OCI-LY1 (cell line): Measurements from ENCODE around the gene ADGRV1.

Experiments used
- H2AFZ ChIP-seq: fragments of 200-600 bp; sonication (generic), shearing (Covaris generic); 2 replicates; pipeline ENCODE4 v1.6.0; 2014; ENCODE audit warnings: antibody characterized with exemption, mild to moderate bottlenecking, low read length
- H3F3A ChIP-seq: fragments of 200-600 bp; sonication (generic), shearing (Covaris generic); 2 replicates; pipeline ENCODE4 v1.6.0; 2014; ENCODE audit warnings: mild to moderate bottlenecking, antibody characterized with exemption, low read length, moderate library complexity; ENCODE audit not compliant: insufficient read depth
- H3K27ac ChIP-seq: fragments of 200-600 bp; sonication (generic); 2 replicates; pipeline ENCODE4 v1.5.1; 2014; ENCODE audit warnings: low read length, mixed run types, mild to moderate bottlenecking, low read depth; ENCODE audit not compliant: poor library complexity, severe bottlenecking
- H3K27me3 ChIP-seq: fragments of 200-600 bp; sonication (generic); 2 replicates; pipeline ENCODE4 v1.6.0; 2014; ENCODE audit warnings: antibody characterized with exemption, mild to moderate bottlenecking, low read length, moderate library complexity; ENCODE audit not compliant: insufficient read depth
- H3K36me3 ChIP-seq: fragments of 200-600 bp; sonication (generic); 2 replicates; pipeline ENCODE4 v1.6.1; 2014; ENCODE audit warnings: mild to moderate bottlenecking, antibody characterized with exemption, low read length, moderate library complexity, mixed read lengths; ENCODE audit not compliant: insufficient read depth
- H3K4me1 ChIP-seq: fragments of 200-600 bp; sonication (generic); 2 replicates; pipeline ENCODE4 v1.5.1; 2014; ENCODE audit warnings: mild to moderate bottlenecking, low read length, moderate library complexity; ENCODE audit not compliant: insufficient read depth, severe bottlenecking
- H3K4me2 ChIP-seq: fragments of 200-600 bp; sonication (generic), shearing (Covaris generic); 2 replicates; pipeline ENCODE4 v1.6.1; 2014; ENCODE audit warnings: low read length
- H3K4me3 ChIP-seq: fragments of 200-600 bp; sonication (generic); 2 replicates; pipeline ENCODE4 v1.5.1; 2014; ENCODE audit warnings: low read length, low read depth, mild to moderate bottlenecking, mixed read lengths; ENCODE audit not compliant: poor library complexity, severe bottlenecking
- H3K79me2 ChIP-seq: fragments of 200-600 bp; shearing (Covaris generic); 2 replicates; pipeline ENCODE4 v1.6.1; 2016; ENCODE audit warnings: mixed run types, low read length, mixed read lengths; ENCODE audit not compliant: insufficient read depth
- H3K9ac ChIP-seq: fragments of 200-600 bp; sonication (generic), shearing (Covaris generic); 2 replicates; pipeline ENCODE4 v1.6.1; 2014; ENCODE audit warnings: mild to moderate bottlenecking, low read length, mixed read lengths
- H3K9me2 ChIP-seq: fragments of 200-600 bp; sonication (generic), shearing (Covaris generic); 2 replicates; pipeline ENCODE4 v1.6.1; 2014; ENCODE audit warnings: low read depth, mild to moderate bottlenecking, low read length, mixed read lengths
- H3K9me3 ChIP-seq: fragments of 200-600 bp; shearing (Covaris generic); 2 replicates; pipeline ENCODE4 v1.6.1; 2014; ENCODE audit warnings: low read length, mixed read lengths
- H4K20me1 ChIP-seq: fragments of 200-600 bp; sonication (generic), shearing (Covaris generic); 2 replicates; pipeline ENCODE4 v1.6.0; 2016; ENCODE audit warnings: mild to moderate bottlenecking, low read length; ENCODE audit not compliant: insufficient read depth
- EZH2 ChIP-seq: fragments of 200-600 bp; sonication (generic), shearing (Covaris generic); IDR thresholded peaks from 2 replicates; pipeline ENCODE4 v1.8.0; 2017; ENCODE audit warnings: borderline replicate concordance, mixed run types, mild to moderate bottlenecking, antibody characterized with exemption, low read length, moderate library complexity, mixed read lengths
- TF ChIP-seq, protein P1 (sequence below): fragments of 200-600 bp; sonication (generic), shearing (Covaris generic); IDR thresholded peaks from 2 replicates; pipeline ENCODE4 v1.5.1; 2017; ENCODE audit warnings: mild to moderate bottlenecking, antibody characterized with exemption, low read length, moderate library complexity, mixed read lengths

Gene ADGRV1

DNA sequence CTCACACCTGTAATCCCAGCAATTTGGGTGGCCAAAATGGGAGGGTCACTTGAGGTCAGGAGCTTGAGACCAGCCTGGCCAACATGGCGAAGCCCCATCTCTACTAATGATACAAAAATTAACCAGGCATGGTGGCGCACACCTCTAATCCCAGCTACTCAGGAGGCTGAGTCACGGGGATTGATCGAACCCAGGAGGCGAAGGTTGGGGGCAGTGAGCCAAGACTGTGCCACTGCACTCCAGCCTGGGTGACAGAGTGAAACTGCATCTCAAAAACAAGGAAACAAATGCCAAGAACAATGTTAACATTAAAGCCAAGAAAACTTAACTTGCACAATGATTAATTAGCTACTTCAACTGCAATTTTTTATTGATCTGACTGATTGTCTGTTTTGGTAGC lies 621.9 kb downstream of the ADGRV1 start:
- H3K9me3 ChIP-seq: no peaks in the 10 kb centered on the region
- H2AFZ ChIP-seq: no peak overlapping the region
- H3K4me2 ChIP-seq: no peak overlapping the region
- H3K27ac ChIP-seq: no peak overlapping the region
- H3K4me1 ChIP-seq: no peaks in the 10 kb centered on the region
- H3K36me3 ChIP-seq: no peaks in the 10 kb centered on the region
- TF ChIP-seq, protein P1, sequence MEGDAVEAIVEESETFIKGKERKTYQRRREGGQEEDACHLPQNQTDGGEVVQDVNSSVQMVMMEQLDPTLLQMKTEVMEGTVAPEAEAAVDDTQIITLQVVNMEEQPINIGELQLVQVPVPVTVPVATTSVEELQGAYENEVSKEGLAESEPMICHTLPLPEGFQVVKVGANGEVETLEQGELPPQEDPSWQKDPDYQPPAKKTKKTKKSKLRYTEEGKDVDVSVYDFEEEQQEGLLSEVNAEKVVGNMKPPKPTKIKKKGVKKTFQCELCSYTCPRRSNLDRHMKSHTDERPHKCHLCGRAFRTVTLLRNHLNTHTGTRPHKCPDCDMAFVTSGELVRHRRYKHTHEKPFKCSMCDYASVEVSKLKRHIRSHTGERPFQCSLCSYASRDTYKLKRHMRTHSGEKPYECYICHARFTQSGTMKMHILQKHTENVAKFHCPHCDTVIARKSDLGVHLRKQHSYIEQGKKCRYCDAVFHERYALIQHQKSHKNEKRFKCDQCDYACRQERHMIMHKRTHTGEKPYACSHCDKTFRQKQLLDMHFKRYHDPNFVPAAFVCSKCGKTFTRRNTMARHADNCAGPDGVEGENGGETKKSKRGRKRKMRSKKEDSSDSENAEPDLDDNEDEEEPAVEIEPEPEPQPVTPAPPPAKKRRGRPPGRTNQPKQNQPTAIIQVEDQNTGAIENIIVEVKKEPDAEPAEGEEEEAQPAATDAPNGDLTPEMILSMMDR: no peak
- TF ChIP-seq EZH2: no peak
- no peak overlapping the region for H3K4me3 ChIP-seq
- H3K79me2 ChIP-seq: no peaks in the 10 kb centered on the region
- no peaks in the 10 kb centered on the region for H3K27me3 ChIP-seq
- H3F3A ChIP-seq: no peaks in the 10 kb centered on the region
- H3K9me2 ChIP-seq: no peaks in the 10 kb centered on the region
- no peak overlapping the region for H3K9ac ChIP-seq
- no peaks in the 10 kb centered on the region for H4K20me1 ChIP-seq

DNA sequence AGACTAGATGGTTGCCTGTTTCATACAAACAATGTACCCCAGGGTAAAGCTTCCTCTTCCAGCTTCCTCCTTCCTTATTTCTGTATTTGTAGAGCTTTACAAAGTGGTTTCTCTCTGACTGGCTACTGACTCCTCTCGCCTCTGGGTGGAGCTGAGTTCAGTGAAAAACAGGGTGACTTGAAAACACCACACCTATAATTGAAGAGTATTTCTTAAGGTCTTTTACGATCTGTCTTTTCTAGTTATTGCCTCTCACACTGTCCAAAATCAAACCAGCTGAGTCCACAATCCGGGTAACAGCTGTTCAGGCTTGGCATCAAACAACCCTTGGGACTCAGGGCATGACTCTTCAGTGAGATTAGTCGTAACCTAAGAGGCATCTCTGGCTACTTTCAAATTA lies 624.2 kb downstream of the ADGRV1 start:
- H3K79me2 ChIP-seq: no peaks in the 10 kb centered on the region
- no peak overlapping the region for H3K4me2 ChIP-seq
- no peak overlapping the region for H3K9ac ChIP-seq
- no peaks in the 10 kb centered on the region for H3K9me2 ChIP-seq
- H4K20me1 ChIP-seq: no peaks in the 10 kb centered on the region
- H3K4me3 ChIP-seq: no peak overlapping the region
- H3K36me3 ChIP-seq: no peaks in the 10 kb centered on the region
- H3K27ac ChIP-seq: no peak overlapping the region
- H3K27me3 ChIP-seq: no peaks in the 10 kb centered on the region
- H3K9me3 ChIP-seq: no peaks in the 10 kb centered on the region
- no peak overlapping the region for H2AFZ ChIP-seq
- H3F3A ChIP-seq: no peaks in the 10 kb centered on the region
- H3K4me1 ChIP-seq: no peaks in the 10 kb centered on the region
- TF ChIP-seq, protein P1: peak; percentile 19; the same call in 1 of the 2 replicates
- TF ChIP-seq EZH2: no peak

DNA sequence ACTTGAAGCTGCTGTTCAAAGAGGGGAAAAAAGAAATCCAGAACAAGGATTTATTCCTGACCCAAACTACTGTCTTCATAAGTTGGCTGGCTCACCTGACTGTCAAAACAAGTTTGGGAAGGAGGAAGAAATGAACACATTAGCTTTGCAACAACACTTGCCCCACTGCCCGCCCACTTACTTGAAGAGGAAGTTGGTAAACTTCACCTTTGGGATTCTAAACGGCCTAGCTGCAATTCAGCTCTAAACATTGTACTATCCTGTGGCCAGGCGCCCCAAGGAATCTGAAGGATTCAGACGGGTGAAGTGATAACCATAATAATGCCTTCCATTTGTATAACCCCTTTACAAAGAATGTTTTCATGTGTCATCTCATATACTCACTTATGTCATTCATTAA lies 625.1 kb downstream of the ADGRV1 start:
- H4K20me1 ChIP-seq: no peaks in the 10 kb centered on the region
- no peak overlapping the region for H2AFZ ChIP-seq
- TF ChIP-seq, protein P1: no peak
- TF ChIP-seq EZH2: no peak

More for the DNA sequence above, 625.1 kb downstream of the ADGRV1 start:
- Histone ChIP-seq H3K79me2 (no peaks in the 10 kb centered on the region), H3K4me2 (no peak overlapping the region), H3K27ac (no peak overlapping the region), H3K36me3 (no peaks in the 10 kb centered on the region), H3K4me1 (no peaks in the 10 kb centered on the region), H3K27me3 (no peaks in the 10 kb centered on the region), H3K9me2 (no peaks in the 10 kb centered on the region), H3K4me3 (no peak overlapping the region), H3K9me3 (no peaks in the 10 kb centered on the region), H3F3A (no peaks in the 10 kb centered on the region), H3K9ac (no peak overlapping the region)
